Adipocyte (in vitro differentiated cells): ENCODE data around the gene DOK6.

ENCODE experiments used
- DNase-seq: peaks from one replicate; pipeline ENCODE4 v3.0.0-alpha.2; 2015; ENCODE audit warnings: low read depth
- H3K27me3 ChIP-seq: replicated peaks from 2 replicates; pipeline ENCODE4 v1.7.0; 2013; ENCODE audit warnings: mild to moderate bottlenecking, low read length, moderate library complexity; ENCODE audit not compliant: control insufficient read depth, insufficient read depth
- H3K36me3 ChIP-seq: 2 replicates; pipeline ENCODE4 v1.7.0; 2013; ENCODE audit warnings: low read length, mild to moderate bottlenecking, moderate library complexity; ENCODE audit not compliant: control insufficient read depth, insufficient read depth, severe bottlenecking
- H3K4me1 ChIP-seq: 2 replicates; pipeline ENCODE4 v1.7.0; 2013; ENCODE audit warnings: mild to moderate bottlenecking, low read length, moderate library complexity; ENCODE audit not compliant: control insufficient read depth, insufficient read depth
- H3K4me3 ChIP-seq: 2 replicates; pipeline ENCODE4 v1.7.0; 2013; ENCODE audit warnings: mild to moderate bottlenecking, low read length, moderate library complexity
- H3K9ac ChIP-seq: 2 replicates; pipeline ENCODE4 v1.7.0; 2013; ENCODE audit warnings: mild to moderate bottlenecking, low read length, moderate library complexity
- H3K9me3 ChIP-seq: 2 replicates; pipeline ENCODE4 v1.7.0; 2013; ENCODE audit warnings: mild to moderate bottlenecking, low read length, moderate library complexity; ENCODE audit not compliant: control insufficient read depth

Gene DOK6

GRCh38 chr18:69752737-69753380 is 352.2 kb downstream of the DOK6 start:
- Histone ChIP-seq H3K27me3 (no peaks in the 10 kb centered on the region), H3K4me1 (peaks cover 1% of the 10 kb centered on the region)

GRCh38 chr18:69754108-69754507 is 353.4 kb downstream of the DOK6 start:
- H3K4me3 ChIP-seq: no peak overlapping the region
- H3K4me1 ChIP-seq: peaks cover 13% of the 10 kb centered on the region
- H3K36me3 ChIP-seq: no peaks in the 10 kb centered on the region
- no peak overlapping the region for H3K9ac ChIP-seq
- no peaks in the 10 kb centered on the region for H3K27me3 ChIP-seq
- DNase-seq: no peak
- H3K9me3 ChIP-seq: no peaks in the 10 kb centered on the region

More at GRCh38 chr18:69752737-69753380, 352.2 kb downstream of the DOK6 start:
- no peak overlapping the region for H3K9ac ChIP-seq
- H3K36me3 ChIP-seq: no peaks in the 10 kb centered on the region
- no peaks in the 10 kb centered on the region for H3K9me3 ChIP-seq
- no peak for DNase-seq
- no peak overlapping the region for H3K4me3 ChIP-seq

GRCh38 chr18:69755041-69755440 is 354.4 kb downstream of the DOK6 start:
- Histone ChIP-seq H3K4me3 (no peak overlapping the region), H3K4me1 (peaks cover 19% of the 10 kb centered on the region), H3K27me3 (no peaks in the 10 kb centered on the region), H3K9ac (no peak overlapping the region), H3K9me3 (no peaks in the 10 kb centered on the region), H3K36me3 (no peaks in the 10 kb centered on the region)
- DNase-seq: no peak

GRCh38 chr18:69755856-69756496 is 355.3 kb downstream of the DOK6 start:
- Histone ChIP-seq H3K9ac (no peak overlapping the region), H3K36me3 (no peaks in the 10 kb centered on the region), H3K9me3 (no peaks in the 10 kb centered on the region), H3K4me3 (no peak overlapping the region), H3K27me3 (no peaks in the 10 kb centered on the region), H3K4me1 (peaks cover 19% of the 10 kb centered on the region)
- DNase-seq: no peak

GRCh38 chr18:69757733-69758132 is 357.0 kb downstream of the DOK6 start:
- DNase-seq: no peak
- H3K4me3 ChIP-seq: peak overlapping the region; percentile 67
- H3K4me1 ChIP-seq: peaks cover 19% of the 10 kb centered on the region
- H3K27me3 ChIP-seq: no peaks in the 10 kb centered on the region
- H3K9ac ChIP-seq: peak overlapping the region; percentile 52
- no peaks in the 10 kb centered on the region for H3K9me3 ChIP-seq
- H3K36me3 ChIP-seq: no peaks in the 10 kb centered on the region

GRCh38 chr18:69758458-69758857 is 357.8 kb downstream of the DOK6 start:
- peak; percentile 12 for DNase-seq
- Histone ChIP-seq H3K4me1 (peaks cover 19% of the 10 kb centered on the region), H3K36me3 (no peaks in the 10 kb centered on the region), H3K4me3 (peak overlapping the region; percentile 67), H3K9me3 (no peaks in the 10 kb centered on the region), H3K27me3 (no peaks in the 10 kb centered on the region), H3K9ac (peak overlapping the region; percentile 65)

- H3K4me3 ChIP-seq: peak overlapping the region; percentile 67
- no peaks in the 10 kb centered on the region for H3K36me3 ChIP-seq
- DNase-seq: no peak
- peaks cover 19% of the 10 kb centered on the region for H3K4me1 ChIP-seq
- H3K27me3 ChIP-seq: no peaks in the 10 kb centered on the region
- H3K9me3 ChIP-seq: no peaks in the 10 kb centered on the region
- peak overlapping the region; percentile 65 for H3K9ac ChIP-seq
Observed at GRCh38 chr18:69759046-69759445, 358.4 kb downstream of the DOK6 start.

GRCh38 chr18:69763002-69763401 is 362.3 kb downstream of the DOK6 start:
- no peak overlapping the region for H3K9ac ChIP-seq
- no peaks in the 10 kb centered on the region for H3K9me3 ChIP-seq
- no peak for DNase-seq
- H3K36me3 ChIP-seq: no peaks in the 10 kb centered on the region
- no peaks in the 10 kb centered on the region for H3K27me3 ChIP-seq
- no peak overlapping the region for H3K4me3 ChIP-seq
- peaks cover 17% of the 10 kb centered on the region for H3K4me1 ChIP-seq

GRCh38 chr18:69763821-69764220 is 363.1 kb downstream of the DOK6 start:
- Histone ChIP-seq H3K9me3 (no peaks in the 10 kb centered on the region), H3K27me3 (no peaks in the 10 kb centered on the region), H3K4me3 (no peak overlapping the region), H3K9ac (no peak overlapping the region), H3K4me1 (peaks cover 9% of the 10 kb centered on the region), H3K36me3 (no peaks in the 10 kb centered on the region)
- no peak for DNase-seq

- DNase-seq: no peak
- Histone ChIP-seq H3K4me1 (peaks cover 10% of the 10 kb centered on the region), H3K36me3 (no peaks in the 10 kb centered on the region), H3K9ac (no peak overlapping the region), H3K9me3 (no peaks in the 10 kb centered on the region), H3K4me3 (no peak overlapping the region), H3K27me3 (no peaks in the 10 kb centered on the region)
Observed at GRCh38 chr18:69770238-69770637, 369.6 kb downstream of the DOK6 start.

- peak overlapping the region; percentile 3 for H3K4me3 ChIP-seq
- DNase-seq: peak; percentile 44
- no peaks in the 10 kb centered on the region for H3K27me3 ChIP-seq
Observed at GRCh38 chr18:69774831-69775230, 374.1 kb downstream of the DOK6 start.

More at GRCh38 chr18:69774831-69775230, 374.1 kb downstream of the DOK6 start:
- H3K9me3 ChIP-seq: no peaks in the 10 kb centered on the region
- peaks cover 14% of the 10 kb centered on the region for H3K4me1 ChIP-seq
- H3K9ac ChIP-seq: no peak overlapping the region
- H3K36me3 ChIP-seq: no peaks in the 10 kb centered on the region
